Neural cell (in vitro differentiated cells): ENCODE data around the gene OR10P1. TPM values are rescaled to one million over a fixed set of nuclear protein-coding genes. Genes with fewer than 3 reads are reported as not detected.

Source experiments
- H2AFZ ChIP-seq: fragments of 200-600, 300-800 bp; sonication (generic), shearing (Covaris generic); 2 replicates; pipeline ENCODE4 v1.6.0; 2014; ENCODE audit warnings: low read depth, mild to moderate bottlenecking, antibody characterized with exemption, low read length, moderate library complexity
- H3F3A ChIP-seq: fragments of 200-600 bp; shearing (Covaris generic); 2 replicates; pipeline ENCODE4 v1.6.1; 2016; ENCODE audit warnings: mild to moderate bottlenecking, moderate library complexity, mixed read lengths, antibody characterized with exemption, low read length; ENCODE audit not compliant: insufficient read depth, poor library complexity, severe bottlenecking
- H3K27ac ChIP-seq: fragments of 200-600, 300-800 bp; sonication (generic), shearing (Covaris generic); 2 replicates; pipeline ENCODE4 v1.5.1; 2014; ENCODE audit warnings: mild to moderate bottlenecking, low read length, moderate library complexity
- H3K27me3 ChIP-seq: fragments of 300-800, 200-600 bp; sonication (generic), shearing (Covaris generic); 2 replicates; pipeline ENCODE4 v1.6.0; 2014; ENCODE audit warnings: mild to moderate bottlenecking, low read depth, low read length, moderate library complexity; ENCODE audit not compliant: insufficient read depth
- H3K36me3 ChIP-seq: fragments of 300-800, 200-600 bp; sonication (generic), shearing (Covaris generic); 2 replicates; pipeline ENCODE4 v1.5.1; 2014; ENCODE audit warnings: mild to moderate bottlenecking, antibody characterized with exemption, low read length, moderate library complexity; ENCODE audit not compliant: insufficient read depth
- H3K4me2 ChIP-seq: fragments of 300-800, 200-600 bp; sonication (generic), shearing (Covaris generic); 2 replicates; pipeline ENCODE4 v1.6.0; 2014; ENCODE audit warnings: mild to moderate bottlenecking, low read length
- H3K4me3 ChIP-seq: fragments of 300-800, 200-600 bp; sonication (generic), shearing (Covaris generic); 2 replicates; pipeline ENCODE4 v1.5.1; 2014; ENCODE audit warnings: mild to moderate bottlenecking, low read length, moderate library complexity
- H3K79me2 ChIP-seq: fragments of 200-600 bp; shearing (Covaris generic); replicated peaks from 2 replicates; pipeline ENCODE4 v1.6.0; 2014; ENCODE audit warnings: mild to moderate bottlenecking, low read length, moderate library complexity; ENCODE audit not compliant: insufficient read depth
- H3K9ac ChIP-seq: fragments of 300-800, 200-600 bp; sonication (generic), shearing (Covaris generic); 2 replicates; pipeline ENCODE4 v1.6.1; 2016; ENCODE audit warnings: mild to moderate bottlenecking, low read length, mixed read lengths
- H3K9me2 ChIP-seq: fragments of 200-600 bp; shearing (Covaris generic); 2 replicates; pipeline ENCODE4 v1.6.1; 2016; ENCODE audit warnings: mild to moderate bottlenecking, low read length, mixed read lengths; ENCODE audit not compliant: insufficient read depth
- H3K9me3 ChIP-seq: fragments of 200-600, 300-800 bp; sonication (generic), shearing (Covaris generic); 2 replicates; pipeline ENCODE4 v1.6.1; 2016; ENCODE audit warnings: mild to moderate bottlenecking, mixed run types, low read length, moderate library complexity, mixed read lengths
- H4K20me1 ChIP-seq: fragments of 200-600 bp; shearing (Covaris generic); 2 replicates; pipeline ENCODE4 v1.6.1; 2016; ENCODE audit warnings: mild to moderate bottlenecking, mixed run types; ENCODE audit not compliant: insufficient read depth
- RAD21 ChIP-seq: fragments of 450-650 bp; conservative IDR thresholded peaks from 2 replicates; pipeline ENCODE4 v1.6.1; 2014; ENCODE audit warnings: antibody characterized with exemption, mild to moderate bottlenecking, moderate library complexity
- SMC3 ChIP-seq: fragments of 450-650 bp; conservative IDR thresholded peaks from 2 replicates; pipeline ENCODE4 v1.6.1; 2014; ENCODE audit warnings: antibody characterized with exemption, mild to moderate bottlenecking, moderate library complexity; ENCODE audit not compliant: poor library complexity
- polyA plus RNA-seq: library from polyadenylated mRNA; depleted of rRNA; stranded (reverse); fragments of >200 nt; gene quantifications from 2 replicates; pipeline ENCODE4 v1.2.3, GENCODE V29; 2014
- small RNA-seq, 3 experiments: library from RNA; depleted of rRNA; stranded (forward); fragments of <200 nt; gene quantifications; one replicate each; pipeline ENCODE3, GENCODE V24; 2012
- TF ChIP-seq, protein P1 (sequence below): fragments of 450-650 bp; IDR thresholded peaks from 2 replicates; pipeline ENCODE4 v1.5.1; 2014; ENCODE audit warnings: antibody characterized with exemption, mild to moderate bottlenecking, moderate library complexity; ENCODE audit not compliant: poor library complexity, severe bottlenecking

The OR10P1 gene
- polyA plus RNA-seq, 1 donor from 2014 or later: not detected

DNA sequence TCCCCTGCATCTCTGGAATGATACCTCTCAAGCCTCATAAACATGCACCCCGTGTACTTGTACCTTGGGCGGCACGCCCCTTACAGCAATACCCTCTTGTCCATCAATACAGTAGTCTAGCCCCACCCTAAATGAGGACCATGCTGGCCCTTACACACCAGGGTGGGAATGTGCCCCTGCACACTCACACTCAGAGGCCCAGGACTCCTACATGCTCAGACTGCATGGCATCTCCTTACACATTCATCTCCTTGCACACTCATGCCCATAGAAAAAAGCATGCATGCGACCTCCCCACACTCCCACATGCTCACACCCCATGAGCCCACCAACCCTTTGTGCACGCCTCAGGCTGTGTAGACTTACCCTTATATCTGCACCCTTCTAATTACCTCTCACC lies 49.0 kb downstream of the OR10P1 start:
- Histone ChIP-seq H3K27me3 (no peaks in the 10 kb centered on the region), H3K9me2 (no peaks in the 10 kb centered on the region), H2AFZ (no peak overlapping the region), H3K9me3 (no peaks in the 10 kb centered on the region), H3K79me2 (no peaks in the 10 kb centered on the region), H3K36me3 (no peaks in the 10 kb centered on the region), H3K4me2 (no peak overlapping the region), H3K4me3 (no peak overlapping the region), H3K27ac (no peak overlapping the region), H3K9ac (no peak overlapping the region), H4K20me1 (no peaks in the 10 kb centered on the region), H3F3A (no peaks in the 10 kb centered on the region)
- TF ChIP-seq, protein P1, sequence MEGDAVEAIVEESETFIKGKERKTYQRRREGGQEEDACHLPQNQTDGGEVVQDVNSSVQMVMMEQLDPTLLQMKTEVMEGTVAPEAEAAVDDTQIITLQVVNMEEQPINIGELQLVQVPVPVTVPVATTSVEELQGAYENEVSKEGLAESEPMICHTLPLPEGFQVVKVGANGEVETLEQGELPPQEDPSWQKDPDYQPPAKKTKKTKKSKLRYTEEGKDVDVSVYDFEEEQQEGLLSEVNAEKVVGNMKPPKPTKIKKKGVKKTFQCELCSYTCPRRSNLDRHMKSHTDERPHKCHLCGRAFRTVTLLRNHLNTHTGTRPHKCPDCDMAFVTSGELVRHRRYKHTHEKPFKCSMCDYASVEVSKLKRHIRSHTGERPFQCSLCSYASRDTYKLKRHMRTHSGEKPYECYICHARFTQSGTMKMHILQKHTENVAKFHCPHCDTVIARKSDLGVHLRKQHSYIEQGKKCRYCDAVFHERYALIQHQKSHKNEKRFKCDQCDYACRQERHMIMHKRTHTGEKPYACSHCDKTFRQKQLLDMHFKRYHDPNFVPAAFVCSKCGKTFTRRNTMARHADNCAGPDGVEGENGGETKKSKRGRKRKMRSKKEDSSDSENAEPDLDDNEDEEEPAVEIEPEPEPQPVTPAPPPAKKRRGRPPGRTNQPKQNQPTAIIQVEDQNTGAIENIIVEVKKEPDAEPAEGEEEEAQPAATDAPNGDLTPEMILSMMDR: no peak

DNA sequence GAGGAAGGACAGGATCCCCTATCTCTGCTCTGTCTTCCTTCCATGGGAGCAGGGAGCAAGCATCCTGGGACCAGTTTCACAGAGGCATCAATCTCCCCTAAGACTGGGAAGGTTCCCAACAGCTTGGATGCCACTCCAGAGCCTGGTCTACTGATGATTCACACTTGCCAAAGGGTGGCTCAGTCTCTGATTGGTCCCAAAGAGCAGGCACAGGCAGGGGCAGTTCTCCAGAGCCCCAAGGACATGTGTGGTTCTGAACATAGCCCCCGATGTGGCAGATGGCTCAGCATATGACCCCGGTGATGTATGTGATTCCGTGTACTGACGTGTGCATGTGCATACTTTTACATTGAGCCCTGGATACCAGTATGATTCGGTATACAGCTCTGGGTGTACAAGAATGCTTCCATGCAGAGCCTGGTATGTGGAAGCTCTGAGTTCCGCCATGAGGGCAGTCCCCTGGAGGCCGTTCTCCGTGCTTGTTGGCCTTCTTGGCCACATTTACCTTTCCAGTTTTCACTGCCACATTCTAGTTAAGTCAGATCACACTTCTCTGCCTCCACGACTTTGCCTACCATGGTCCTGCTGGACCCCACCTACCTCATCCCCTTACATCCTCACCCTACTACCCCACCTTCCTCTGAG lies 49.8 kb downstream of the OR10P1 start:
- no peaks in the 10 kb centered on the region for H3K79me2 ChIP-seq
- no peak overlapping the region for H3K9ac ChIP-seq
- no peaks in the 10 kb centered on the region for H3K36me3 ChIP-seq
- no peaks in the 10 kb centered on the region for H4K20me1 ChIP-seq
- H3K27me3 ChIP-seq: no peaks in the 10 kb centered on the region
- no peaks in the 10 kb centered on the region for H3K9me3 ChIP-seq
- H2AFZ ChIP-seq: no peak overlapping the region
- H3K27ac ChIP-seq: no peak overlapping the region
- no peak overlapping the region for H3K4me3 ChIP-seq
- H3F3A ChIP-seq: no peaks in the 10 kb centered on the region
- no peaks in the 10 kb centered on the region for H3K9me2 ChIP-seq
- TF ChIP-seq RAD21: no peak
- no peak for TF ChIP-seq SMC3
- H3K4me2 ChIP-seq: no peak overlapping the region

Small RNAs within 50 kb of the gene (small RNA-seq; reads per million reads assigned to genes)
- 0 reads per million in 3 experiments for gene AC009779.5

Other genes starting within 250 kb of the OR10P1 start
- gene OR6C65, start 236.4 kb upstream of the OR10P1 start, polyA plus RNA-seq: not detected in 2 replicates
- not detected in 2 replicates for gene OR6C76, start 210.6 kb upstream of the OR10P1 start, polyA plus RNA-seq
- not detected in 2 replicates for gene OR6C2, start 192.8 kb upstream of the OR10P1 start, polyA plus RNA-seq
- gene OR6C70, start 166.8 kb upstream of the OR10P1 start, polyA plus RNA-seq: not detected in 2 replicates
- gene OR6C68, start 144.5 kb upstream of the OR10P1 start, polyA plus RNA-seq: not detected in 2 replicates
- not detected in 2 replicates for gene OR6C4, start 87.3 kb upstream of the OR10P1 start, polyA plus RNA-seq
- gene OR2AP1, start 64.4 kb upstream of the OR10P1 start, polyA plus RNA-seq: not detected in 2 replicates
- gene ITGA7, start 71.0 kb downstream of the OR10P1 start, polyA plus RNA-seq: 13.5 and 17.1 TPM in 2 replicates
- gene BLOC1S1, start 79.2 kb downstream of the OR10P1 start, polyA plus RNA-seq: 217 and 261 TPM in 2 replicates
- gene RDH5, start 83.5 kb downstream of the OR10P1 start, polyA plus RNA-seq: 3.4 and 6.6 TPM in 2 replicates
- gene CD63, start 92.1 kb downstream of the OR10P1 start, polyA plus RNA-seq: 217 and 246 TPM in 2 replicates
- 14.7 and 16.0 TPM in 2 replicates for gene GDF11, start 106.2 kb downstream of the OR10P1 start, polyA plus RNA-seq
- 245 and 332 TPM in 2 replicates for gene SARNP, start 180.8 kb downstream of the OR10P1 start, polyA plus RNA-seq
- 6.1 and 11.5 TPM in 2 replicates for gene ORMDL2, start 181.1 kb downstream of the OR10P1 start, polyA plus RNA-seq
- gene DNAJC14, start 192.7 kb downstream of the OR10P1 start, polyA plus RNA-seq: 45.0 and 46.4 TPM in 2 replicates
- gene MMP19, start 206.0 kb downstream of the OR10P1 start, polyA plus RNA-seq: not detected in 2 replicates